K562 (cell line): ENCODE data around the gene PLEK2. TPM values are rescaled to one million over a fixed set of nuclear protein-coding genes. Genes with fewer than 3 reads are reported as not detected.

Experiments used
- ATAC-seq: fragments of 200-7000 bp; cut with Tn5 transposase; 3 replicates; pipeline ENCODE4 v1.9.1; 2020; ENCODE audit warnings: moderate library complexity
- BruUV-seq: library from RNA; stranded (reverse); fragments of 400-500 nt; replicated peaks from 2 replicates; lab custom pipeline; 2021; lab: Mats Ljungman, UMichigan
- CTCF ChIA-PET: fragments of 300-600 bp; formaldehyde crosslinking; extraction: SDS; loops from one replicate; lab custom pipeline; 2021; ENCODE audit warnings: low intra/inter-chr PET ratio; lab: Yijun Ruan, JAX
- POLR2A ChIA-PET: fragments of 300-600, 350-650 bp; sonication (Branson Sonifier 250); formaldehyde crosslinking; extraction: SDS; loops from one replicate; lab custom pipeline; 2021; ENCODE audit warnings: antibody characterized with exemption, inconsistent platforms; lab: Yijun Ruan, JAX
- DNase-seq, 4 experiments: peaks; one replicate each; pipeline versions ENCODE4 v3.0.0 to v3.0.0-alpha.2; 2011 to 2018; ENCODE audit warnings: low spot score in 3 of 4, mixed read lengths in 3 of 4; ENCODE audit errors: extremely low read depth in 1 of 4
- FAIRE-seq: peaks from 2 replicates; lab custom pipeline; 2011; peaks lifted over from hg19 to GRCh38; lab: Jason Lieb, UNC
- H2AFZ ChIP-seq: 2 replicates; pipeline ENCODE4 v1.6.0; 2011; ENCODE audit warnings: low read depth, low read length, control low read depth, inconsistent platforms
- H3K27ac ChIP-seq: fragments of 200-600 bp; 3 replicates; pipeline ENCODE4 v1.8.0; 2011; ENCODE audit warnings: low read depth, mild to moderate bottlenecking, control low read depth, inconsistent platforms, low read length, moderate library complexity, mixed read lengths; ENCODE audit errors: extremely low read depth
- H3K27me3 ChIP-seq, 2 experiments: fragments of 300-600 bp in 1 of 2; 2 replicates in 1 of 2; 3 replicates in 1 of 2; pipeline versions ENCODE4 v1.6.0 to v1.8.0; 2011; ENCODE audit warnings: inconsistent platforms in 2 of 2, low read length in 2 of 2, mild to moderate bottlenecking in 1 of 2, mixed read lengths in 1 of 2, moderate library complexity in 1 of 2; ENCODE audit not compliant: control insufficient read depth in 2 of 2, insufficient read depth in 2 of 2
- H3K36me3 ChIP-seq: fragments of 300-600 bp; 3 replicates; pipeline ENCODE4 v1.8.0; 2011; ENCODE audit warnings: mild to moderate bottlenecking, low read length, inconsistent platforms; ENCODE audit not compliant: control insufficient read depth, insufficient read depth
- H3K4me1 ChIP-seq, 2 experiments: fragments of 200-600 bp in 1 of 2; replicated peaks in 1 of 2; 2 replicates in 1 of 2; 3 replicates in 1 of 2; pipeline versions ENCODE4 v1.5.1 to v1.8.0; 2011; ENCODE audit warnings: inconsistent platforms in 2 of 2, low read length in 2 of 2, mild to moderate bottlenecking in 1 of 2, mixed read lengths in 1 of 2, moderate library complexity in 1 of 2; ENCODE audit not compliant: control insufficient read depth in 2 of 2, insufficient read depth in 2 of 2
- H3K4me2 ChIP-seq: 2 replicates; pipeline ENCODE4 v1.6.1; 2011; ENCODE audit warnings: low read length, control low read depth, inconsistent platforms, mixed read lengths; ENCODE audit not compliant: insufficient read depth
- H3K4me3 ChIP-seq: fragments of 200-600 bp; sonication (generic), shearing (Covaris generic); 2 replicates; pipeline ENCODE4 v1.5.1; 2016; ENCODE audit warnings: control low read depth, inconsistent platforms
- H3K79me2 ChIP-seq: fragments of 200-600 bp; 3 replicates; pipeline ENCODE4 v1.8.0; 2011; ENCODE audit warnings: low read length, inconsistent platforms; ENCODE audit not compliant: control insufficient read depth, insufficient read depth
- H3K9ac ChIP-seq, 2 experiments: 2 replicates each; pipeline versions ENCODE4 v1.6.0 to v1.6.1; 2011; ENCODE audit warnings: low read depth in 2 of 2, low read length in 2 of 2, control low read depth in 1 of 2, inconsistent platforms in 1 of 2, mild to moderate bottlenecking in 1 of 2, mixed read lengths in 1 of 2; ENCODE audit not compliant: insufficient read depth in 1 of 2
- H3K9me1 ChIP-seq: one replicate; pipeline ENCODE4 v1.6.0; 2011; ENCODE audit warnings: inconsistent platforms, mild to moderate bottlenecking, low read length, moderate library complexity; ENCODE audit not compliant: control insufficient read depth, insufficient read depth
- H3K9me3 ChIP-seq: replicated peaks from 2 replicates; pipeline ENCODE4 v1.5.1; 2011; ENCODE audit warnings: low read depth, low read length, inconsistent platforms; ENCODE audit not compliant: control insufficient read depth, insufficient read depth
- H4K20me1 ChIP-seq: replicated peaks from 2 replicates; pipeline ENCODE4 v1.6.1; 2011; ENCODE audit warnings: low read length, inconsistent platforms, mixed read lengths; ENCODE audit not compliant: control insufficient read depth, insufficient read depth
- ARID2 ChIP-seq: fragments of 450-650 bp; IDR thresholded peaks from 2 replicates; pipeline ENCODE4 v1.6.1; 2017; ENCODE audit warnings: antibody characterized with exemption, mild to moderate bottlenecking
- CBFB ChIP-seq: sonication (generic); formaldehyde crosslinking; IDR thresholded peaks from 2 replicates; pipeline ENCODE4 v1.4.0; 2020; ENCODE audit warnings: mild to moderate bottlenecking, missing genetic modification reagents
- FOXO4 ChIP-seq: fragments of 450-650 bp; formaldehyde crosslinking; IDR thresholded peaks from 2 replicates; pipeline ENCODE4 v1.4.0; 2020; ENCODE audit warnings: mild to moderate bottlenecking, moderate library complexity
- KLF10 ChIP-seq: fragments of 250-450 bp; sonication (Bioruptor Pico); IDR thresholded peaks from 2 replicates; pipeline ENCODE4 v1.6.1; 2021; ENCODE audit warnings: matching md5 sums
- NFIC ChIP-seq: fragments of 450-650 bp; IDR thresholded peaks from 2 replicates; pipeline ENCODE4 v1.6.1; 2017; ENCODE audit warnings: mild to moderate bottlenecking, inconsistent platforms
- POLR2B ChIP-seq: fragments of 450-650 bp; IDR thresholded peaks from 2 replicates; pipeline ENCODE4 v1.6.1; 2018; ENCODE audit warnings: low read depth; ENCODE audit not compliant: partially characterized antibody
- SAFB2 ChIP-seq: fragments of 200-400 bp; formaldehyde crosslinking; IDR thresholded peaks from 2 replicates; pipeline ENCODE4 v1.6.1; 2018; ENCODE audit warnings: borderline replicate concordance, low read length, low read depth, moderate library complexity; ENCODE audit not compliant: severe bottlenecking
- ZBTB12 ChIP-seq: fragments of 250-450 bp; sonication (Bioruptor Pico); IDR thresholded peaks from 2 replicates; pipeline ENCODE4 v1.4.0; 2020
- ZNF143 ChIP-seq: sonication (generic); formaldehyde crosslinking; IDR thresholded peaks from 2 replicates; pipeline ENCODE4 v1.9.0; 2022; ENCODE audit warnings: mild to moderate bottlenecking, missing genetic modification reagents
- ZNF174 ChIP-seq: fragments of 250-450 bp; sonication (Bioruptor Pico); IDR thresholded peaks from 2 replicates; pipeline ENCODE4 v1.4.0; 2020; ENCODE audit warnings: mild to moderate bottlenecking
- ZNF175 ChIP-seq: fragments of 200-800 bp; sonication (Bioruptor generic); IDR thresholded peaks from 2 replicates; pipeline ENCODE4 v1.6.1; 2016; ENCODE audit warnings: low read depth, mild to moderate bottlenecking, missing genetic modification characterization, missing compliant biosample characterization
- ZNF644 ChIP-seq: fragments of 200-800 bp; sonication (Bioruptor generic); IDR thresholded peaks from 2 replicates; pipeline ENCODE4 v1.6.1; 2016; ENCODE audit warnings: low read depth, missing genetic modification characterization, missing compliant biosample characterization
- ZNF766 ChIP-seq: fragments of 200-800 bp; sonication (Bioruptor generic); conservative IDR thresholded peaks from 2 replicates; pipeline ENCODE4 v1.6.1; 2016; ENCODE audit warnings: missing genetic modification characterization, missing compliant biosample characterization
- WGBS: fragments of 100-300 bp; shearing (Covaris generic); methylation state at CpG from one replicate; pipeline ENCODE4 v1.1.6; 2016; ENCODE audit warnings: low coverage, mixed read lengths; ENCODE audit not compliant: insufficient coverage; ENCODE audit errors: missing lambda C conversion rate; 5-methylcytosine and 5-hydroxymethylcytosine counted together
- in situ Hi-C: fragments of 300-500 bp; cut with MboI; formaldehyde crosslinking; loops from 4 replicates; pipeline ENCODE4 v1.15.0; 2018; ENCODE audit warnings: inconsistent platforms, mixed read lengths
- intact Hi-C: fragments of 100-400 bp; cut with micrococcal nuclease; formaldehyde crosslinking; loops from 2 replicates; pipeline ENCODE4 v1.14.2; 2022
- polyA plus RNA-seq, 8 experiments: library from polyadenylated mRNA; depleted of rRNA in 4 of 8; stranded (reverse) in 5 of 8; unstranded in 3 of 8; fragments of >200 nt; fragmentation: Nextera tagmentation in 2 of 8; fragmentation: Illumina TruSeq in 1 of 8; extraction: Ambion mirVana in 2 of 8; extraction: Trizol in 1 of 8; gene quantifications; 2 replicates each; pipeline versions ENCODE4 v1.2.1 to v1.2.3, GENCODE V29; 2011 to 2014; ENCODE audit warnings: inconsistent platforms in 1 of 8, missing spikeins in 1 of 8
- total RNA-seq, 7 experiments: library from RNA; depleted of rRNA in 6 of 7; stranded (reverse); fragments of >200 nt in 6 of 7; fragmentation: Illumina TruSeq in 2 of 7; extraction: Trizol in 2 of 7; gene quantifications; 2 replicates each; pipeline versions ENCODE4 v1.2.1 to v1.2.3, GENCODE V29; 2011 to 2021; ENCODE audit warnings: low replicate concordance in 1 of 7
- TF ChIP-seq, protein P1 (sequence below): fragments of 450-650 bp; formaldehyde crosslinking; IDR thresholded peaks from 2 replicates; pipeline ENCODE4 v1.4.0; 2022; ENCODE audit warnings: mild to moderate bottlenecking, moderate library complexity

Gene PLEK2
- total and polyA plus RNA-seq, 9 of the 15 experiments (the other 6 are each of a cell fraction or from before 2014, with no cell fraction given): not detected

GRCh38 chr14:67435603-67436002 lies 23.6 kb upstream of the PLEK2 start:
- BruUV-seq: no TSS peak
- ChIA-PET CTCF (no interaction called here), POLR2A (interaction anchor here (0.7 kb wide), 1 partner anchor 12 kb away, joined by 4 read pairs; no protein-coding TSS in a partner anchor)
- in situ Hi-C loops: loop anchor here (10.0 kb wide), 1 partner anchor 269 kb away; the partner anchor contains the start of gene RDH12
- DNase-seq (no peak), FAIRE-seq (no peak), ATAC-seq (no peak)
- intact Hi-C loops: no loop called here
- Histone ChIP-seq H3K4me1 (no peaks in the 10 kb centered on the region; a peak in 2 of 5 replicates), H3K9me1 (no peaks in the 10 kb centered on the region), H3K36me3 (no peaks in the 10 kb centered on the region), H2AFZ (no peak overlapping the region), H3K79me2 (no peaks in the 10 kb centered on the region), H4K20me1 (no peaks in the 10 kb centered on the region), H3K9ac (no peak overlapping the region), H3K9me3 (no peaks in the 10 kb centered on the region), H3K27ac (no peak overlapping the region), H3K4me2 (no peak overlapping the region), H3K27me3 (peaks cover 7 to 26% of the 10 kb centered on the region in 2 experiments; a peak in 4 of 5 replicates)
- 10% methylated on average over 5 of the region's 5 CpGs for WGBS
- no peak for TF ChIP-seq SAFB2
- no peak for TF ChIP-seq ZNF766 (CRISPR knock-in tag)
- no peak for TF ChIP-seq ZNF644 (tag)
- TF ChIP-seq KLF10: no peak
- no peak for TF ChIP-seq POLR2B
- no peak for TF ChIP-seq ARID2
- TF ChIP-seq ZNF175: no peak
- TF ChIP-seq ZNF143 (CRISPR knock-in tag): no peak
- TF ChIP-seq, protein P1, sequence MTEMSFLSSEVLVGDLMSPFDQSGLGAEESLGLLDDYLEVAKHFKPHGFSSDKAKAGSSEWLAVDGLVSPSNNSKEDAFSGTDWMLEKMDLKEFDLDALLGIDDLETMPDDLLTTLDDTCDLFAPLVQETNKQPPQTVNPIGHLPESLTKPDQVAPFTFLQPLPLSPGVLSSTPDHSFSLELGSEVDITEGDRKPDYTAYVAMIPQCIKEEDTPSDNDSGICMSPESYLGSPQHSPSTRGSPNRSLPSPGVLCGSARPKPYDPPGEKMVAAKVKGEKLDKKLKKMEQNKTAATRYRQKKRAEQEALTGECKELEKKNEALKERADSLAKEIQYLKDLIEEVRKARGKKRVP (CRISPR knock-in tag): no peak
- TF ChIP-seq CBFB (CRISPR knock-in tag): no peak
- TF ChIP-seq NFIC: no peak
- no peak for TF ChIP-seq ZNF174 (CRISPR knock-in tag)
- no peak for TF ChIP-seq FOXO4 (CRISPR knock-in tag)
- no peak for TF ChIP-seq ZBTB12 (CRISPR knock-in tag)
- TF ChIP-seq, all 486 proteins: peak for 0
- H3K4me3 ChIP-seq: no peak overlapping the region
